H1 (cell line): ENCODE data around the gene FAM174A. TPM values are rescaled to one million over a fixed set of nuclear protein-coding genes. Genes with fewer than 3 reads are reported as not detected.

Experiments used
- CTCF ChIA-PET: fragments of 300-600 bp; sonication (Branson Sonifier 250); formaldehyde crosslinking; loops from one replicate; lab custom pipeline; 2021; ENCODE audit not compliant: partially characterized antibody; lab: Charles Lee
- POLR2A ChIA-PET: fragments of 300-600 bp; sonication (Branson Sonifier 250); formaldehyde crosslinking; loops from one replicate; lab custom pipeline; 2021; ENCODE audit warnings: inconsistent platforms; ENCODE audit not compliant: partially characterized antibody; lab: Charles Lee
- DNase-seq, 2 experiments: peaks; one replicate each; pipeline versions ENCODE4 v3.0.0 to v3.0.0-alpha.2; 2010 to 2022; ENCODE audit warnings: low spot score in 2 of 2, low read depth in 1 of 2, mixed read lengths in 1 of 2
- FAIRE-seq: peaks from 2 replicates; lab custom pipeline; 2011; peaks lifted over from hg19 to GRCh38; lab: Jason Lieb, UNC
- H2AFZ ChIP-seq: 2 replicates; pipeline ENCODE4 v1.8.1; 2012; ENCODE audit warnings: low read length, inconsistent platforms
- H2AK5ac ChIP-seq: 2 replicates; pipeline ENCODE4 v1.6.1; 2013; ENCODE audit warnings: low read depth, low read length
- H2BK120ac ChIP-seq: replicated peaks from 2 replicates; pipeline ENCODE3; 2013; ENCODE audit warnings: low read depth, low read length, inconsistent platforms
- H2BK12ac ChIP-seq: 2 replicates; pipeline ENCODE4 v1.6.1; 2013; ENCODE audit warnings: low read depth, low read length
- H2BK15ac ChIP-seq: 2 replicates; pipeline ENCODE4 v1.6.1; 2013; ENCODE audit warnings: low read length
- H2BK20ac ChIP-seq: 2 replicates; pipeline ENCODE4 v1.6.1; 2013; ENCODE audit warnings: low read length
- H2BK5ac ChIP-seq: 2 replicates; pipeline ENCODE4 v1.6.1; 2013; ENCODE audit warnings: low read depth, low read length
- H3K14ac ChIP-seq: 2 replicates; pipeline ENCODE4 v1.6.1; 2013; ENCODE audit warnings: inconsistent platforms; ENCODE audit not compliant: insufficient read length
- H3K18ac ChIP-seq: 2 replicates; pipeline ENCODE4 v1.6.1; 2013; ENCODE audit warnings: low read length; ENCODE audit errors: extremely low read depth
- H3K23ac ChIP-seq: 2 replicates; pipeline ENCODE4 v1.6.1; 2013; ENCODE audit warnings: inconsistent platforms; ENCODE audit not compliant: insufficient read length
- H3K23me2 ChIP-seq: 2 replicates; pipeline ENCODE4 v1.6.1; 2013; ENCODE audit warnings: low read depth, low read length
- H3K27ac ChIP-seq: 2 replicates; pipeline ENCODE4 v1.6.1; 2011; ENCODE audit warnings: low read depth, low read length, inconsistent platforms
- H3K27me3 ChIP-seq, 4 experiments: replicated peaks in 1 of 4; 1 replicate in 1 of 4; 2 replicates in 3 of 4; pipeline versions ENCODE4 v1.6.1 to v1.8.1; 2011 to 2013; ENCODE audit warnings: low read length in 3 of 4, mild to moderate bottlenecking in 3 of 4, inconsistent platforms in 2 of 4, mixed read lengths in 2 of 4, moderate library complexity in 1 of 4; ENCODE audit not compliant: control insufficient read depth in 3 of 4, insufficient read depth in 3 of 4; ENCODE audit errors: extremely low read depth in 1 of 4
- H3K36me3 ChIP-seq, 4 experiments: 2 replicates each; pipeline versions ENCODE4 v1.6.1 to v1.8.1; 2011 to 2013; ENCODE audit warnings: mild to moderate bottlenecking in 4 of 4, low read length in 3 of 4, moderate library complexity in 2 of 4, control low read depth in 1 of 4, inconsistent platforms in 1 of 4; ENCODE audit not compliant: insufficient read depth in 4 of 4, control insufficient read depth in 2 of 4
- H3K4ac ChIP-seq: replicated peaks from 2 replicates; pipeline ENCODE3; 2013; ENCODE audit warnings: low read length, low read depth, mixed read lengths, inconsistent platforms; ENCODE audit not compliant: insufficient read length
- H3K4me1 ChIP-seq, 4 experiments: replicated peaks in 1 of 4; 1 replicate in 1 of 4; 2 replicates in 3 of 4; pipeline versions ENCODE4 v1.6.1 to v1.8.1; 2011 to 2013; ENCODE audit warnings: low read length in 3 of 4, inconsistent platforms in 2 of 4, mixed read lengths in 1 of 4; ENCODE audit not compliant: insufficient read depth in 4 of 4, control insufficient read depth in 3 of 4
- H3K4me2 ChIP-seq, 2 experiments: 2 replicates each; pipeline versions ENCODE4 v1.6.1 to v1.8.1; 2011 to 2013; ENCODE audit warnings: low read depth in 2 of 2, low read length in 2 of 2, control low read depth in 1 of 2, inconsistent platforms in 1 of 2, mild to moderate bottlenecking in 1 of 2; ENCODE audit not compliant: insufficient read depth in 1 of 2
- H3K4me3 ChIP-seq, 4 experiments: fragments of 200-600, 300-600 bp in 1 of 4; sonication (generic), shearing (Covaris generic), sonication (Bioruptor Twin) in 1 of 4; 2 replicates each; pipeline versions ENCODE4 v1.5.1 to v1.8.1; 2011 to 2016; ENCODE audit warnings: low read length in 4 of 4, low read depth in 3 of 4, control low read depth in 2 of 4, inconsistent platforms in 2 of 4, mild to moderate bottlenecking in 2 of 4, mixed read lengths in 1 of 4, moderate library complexity in 1 of 4; ENCODE audit not compliant: insufficient read depth in 2 of 4; ENCODE audit errors: extremely low read depth in 1 of 4
- H3K56ac ChIP-seq: replicated peaks from 2 replicates; pipeline ENCODE3; 2013; ENCODE audit warnings: low read depth, mild to moderate bottlenecking, mixed read lengths, low read length, inconsistent platforms; ENCODE audit not compliant: insufficient read length
- H3K79me1 ChIP-seq: 2 replicates; pipeline ENCODE4 v1.6.1; 2013; ENCODE audit warnings: low read depth, low read length, control low read depth
- H3K79me2 ChIP-seq, 2 experiments: 2 replicates each; pipeline versions ENCODE4 v1.6.1 to v1.8.1; 2012 to 2013; ENCODE audit warnings: low read length in 2 of 2, mild to moderate bottlenecking in 2 of 2, inconsistent platforms in 1 of 2; ENCODE audit not compliant: insufficient read depth in 2 of 2, control insufficient read depth in 1 of 2
- H3K9ac ChIP-seq, 4 experiments: replicated peaks in 1 of 4; 1 replicate in 1 of 4; 2 replicates in 3 of 4; pipeline versions ENCODE4 v1.6.1 to v1.8.1; 2011 to 2013; ENCODE audit warnings: low read depth in 3 of 4, low read length in 3 of 4, control low read depth in 2 of 4, mild to moderate bottlenecking in 2 of 4, moderate library complexity in 2 of 4, inconsistent platforms in 1 of 4; ENCODE audit errors: extremely low read depth in 1 of 4
- H3K9me3 ChIP-seq, 2 experiments: 2 replicates each; pipeline versions ENCODE4 v1.6.1 to v1.8.1; 2012 to 2013; ENCODE audit warnings: mild to moderate bottlenecking in 2 of 2, moderate library complexity in 2 of 2, control low read depth in 1 of 2, inconsistent platforms in 1 of 2, low read depth in 1 of 2, low read length in 1 of 2, mixed read lengths in 1 of 2; ENCODE audit not compliant: insufficient read depth in 2 of 2
- H4K20me1 ChIP-seq, 2 experiments: replicated peaks in 1 of 2; 2 replicates each; pipeline versions ENCODE3 to v1.8.1; 2011 to 2013; ENCODE audit warnings: inconsistent platforms in 2 of 2, low read length in 2 of 2, mild to moderate bottlenecking in 1 of 2; ENCODE audit not compliant: insufficient read depth in 2 of 2, control insufficient read depth in 1 of 2
- H4K5ac ChIP-seq: 2 replicates; pipeline ENCODE4 v1.6.1; 2013; ENCODE audit warnings: low read length, low read depth, mixed read lengths, inconsistent platforms; ENCODE audit not compliant: insufficient read length
- H4K8ac ChIP-seq: 2 replicates; pipeline ENCODE4 v1.8.0; 2013; ENCODE audit warnings: mild to moderate bottlenecking, moderate library complexity, low read length, inconsistent platforms; ENCODE audit not compliant: insufficient read depth; ENCODE audit errors: extremely low read depth
- H4K91ac ChIP-seq: replicated peaks from 2 replicates; pipeline ENCODE3; 2013; ENCODE audit warnings: low read length, mixed read lengths, inconsistent platforms; ENCODE audit not compliant: insufficient read length
- CEBPB ChIP-seq: IDR thresholded peaks from 2 replicates; pipeline ENCODE4 v1.6.1; 2012; ENCODE audit warnings: low read depth, low read length
- HDAC2 ChIP-seq, 2 experiments: fragments of 300-600 bp in 1 of 2; sonication (generic) in 1 of 2; IDR thresholded peaks; 2 replicates each; pipeline ENCODE4 v1.6.1; 2011 to 2012; ENCODE audit warnings: low read depth in 2 of 2, low read length in 2 of 2, mild to moderate bottlenecking in 2 of 2, moderate library complexity in 2 of 2, borderline replicate concordance in 1 of 2, inconsistent platforms in 1 of 2
- NANOG ChIP-seq: IDR thresholded peaks from 2 replicates; pipeline ENCODE4 v1.6.1; 2011; ENCODE audit warnings: low read length, low read depth, mild to moderate bottlenecking, inconsistent platforms; ENCODE audit not compliant: insufficient read depth, poor library complexity, severe bottlenecking
- POLR2A ChIP-seq, 2 experiments: IDR thresholded peaks; 1 replicate in 1 of 2; 2 replicates in 1 of 2; pipeline ENCODE4 v1.6.1; 2011; ENCODE audit warnings: low read depth in 2 of 2, low read length in 2 of 2, mild to moderate bottlenecking in 2 of 2; ENCODE audit errors: control extremely low read depth in 1 of 2
- RFX5 ChIP-seq: IDR thresholded peaks from 2 replicates; pipeline ENCODE4 v1.6.1; 2011; ENCODE audit warnings: low read depth, low read length, improper control_type of control experiment, borderline replicate concordance
- SIX5 ChIP-seq: IDR thresholded peaks from 2 replicates; pipeline ENCODE4 v1.6.1; 2011; ENCODE audit warnings: mild to moderate bottlenecking, low read depth, low read length
- SP1 ChIP-seq: IDR thresholded peaks from 2 replicates; pipeline ENCODE4 v1.6.1; 2011; ENCODE audit warnings: low read depth, low read length
- WGBS, 2 experiments: shearing (Covaris generic) in 1 of 2; methylation state at CpG; one replicate each; pipeline versions ENCODE4 v1.1.6 to v1.1.7; 2013 to 2015; ENCODE audit warnings: low lambda C conversion rate in 2 of 2, mixed read lengths in 2 of 2, inconsistent platforms in 1 of 2, low coverage in 1 of 2, missing lambda C conversion rate in 1 of 2; ENCODE audit not compliant: insufficient replicate concordance in 2 of 2, insufficient coverage in 1 of 2, insufficient read length in 1 of 2; ENCODE audit errors: extremely low coverage in 1 of 2, missing lambda C conversion rate in 1 of 2; 5-methylcytosine and 5-hydroxymethylcytosine counted together
- polyA plus RNA-seq, 7 experiments: library from polyadenylated mRNA; depleted of rRNA in 3 of 7; stranded (reverse) in 5 of 7; unstranded in 2 of 7; fragments of >200 nt in 5 of 7; fragments of 200-250 nt in 2 of 7; gene quantifications; 1 replicate in 5 of 7; 2 replicates in 1 of 7; 4 replicates in 1 of 7; pipeline versions ENCODE4 v1.2.1 to v1.2.3, GENCODE V29; 2011 to 2013; ENCODE audit warnings: missing spikeins in 2 of 7, mixed read lengths in 2 of 7
- total RNA-seq: library from RNA; stranded (reverse); fragmentation: NEBNext Ultra II Directional; extraction: Animal tissue kit (Norgen Biotek cat#: 25700); gene quantifications from 2 replicates; pipeline ENCODE4 v1.2.1, GENCODE V29; 2021
- TF ChIP-seq, protein P1 (sequence below): IDR thresholded peaks from 2 replicates; pipeline ENCODE4 v1.6.1; 2012; ENCODE audit warnings: inconsistent platforms

Gene FAM174A
- total and polyA plus RNA-seq, 2 of the 8 experiments (the other 6 are each of a cell fraction or from before 2014, with no cell fraction given), result 3.9 to 5.3 TPM

DNA sequence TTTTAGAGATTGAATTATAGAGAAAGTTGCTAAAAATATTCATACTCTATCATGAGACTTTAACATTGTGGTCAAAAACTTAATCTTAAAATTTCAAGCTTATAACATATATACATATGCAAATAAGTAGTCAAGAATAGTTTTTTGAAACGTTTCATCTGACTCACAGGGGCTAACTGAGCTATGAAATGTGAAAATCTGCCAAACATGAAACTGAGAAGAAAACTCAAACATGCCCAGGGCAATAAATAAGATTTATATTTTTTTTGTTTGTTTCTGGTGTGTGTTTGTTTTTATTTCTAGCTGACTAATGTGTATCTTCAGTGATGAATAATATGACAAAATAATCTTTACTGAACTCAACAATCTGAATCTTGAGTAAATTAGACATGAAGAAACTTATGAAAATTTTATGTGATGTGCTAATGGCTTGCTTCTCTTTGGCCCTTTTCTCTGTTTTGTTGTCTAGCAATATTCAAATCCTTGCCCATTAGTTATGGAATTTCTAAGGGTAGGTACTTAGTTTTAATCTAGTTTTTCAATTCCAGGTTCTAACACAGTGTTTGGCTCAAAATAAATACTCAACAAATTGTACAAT lies 99.9 kb downstream of the FAM174A start:
- Histone ChIP-seq H3K4me1 (no peaks in the 10 kb centered on the region), H4K91ac (no peak overlapping the region), H2BK20ac (no peak overlapping the region), H4K20me1 (no peaks in the 10 kb centered on the region), H3K27me3 (no peaks in the 10 kb centered on the region), H3K79me1 (no peaks in the 10 kb centered on the region), H3K4ac (no peak overlapping the region), H3K27ac (no peak overlapping the region), H2BK5ac (no peak overlapping the region), H3K14ac (no peak overlapping the region), H2BK12ac (no peak overlapping the region), H3K4me2 (no peak overlapping the region), H4K8ac (no peak overlapping the region), H3K9me3 (no peaks in the 10 kb centered on the region), H3K79me2 (no peaks in the 10 kb centered on the region), H2BK15ac (no peak overlapping the region), H3K36me3 (no peaks in the 10 kb centered on the region), H3K9ac (no peak overlapping the region), H2AK5ac (no peak overlapping the region)
- FAIRE-seq, result no peak
- CTCF ChIA-PET, result interaction anchor here (0.6 kb wide), 1 partner anchor 9 kb away, joined by 5 read pairs; no protein-coding TSS in a partner anchor
- TF ChIP-seq, protein P1, sequence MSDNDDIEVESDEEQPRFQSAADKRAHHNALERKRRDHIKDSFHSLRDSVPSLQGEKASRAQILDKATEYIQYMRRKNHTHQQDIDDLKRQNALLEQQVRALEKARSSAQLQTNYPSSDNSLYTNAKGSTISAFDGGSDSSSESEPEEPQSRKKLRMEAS, result no peak
- no peak for TF ChIP-seq SIX5
- no peak for TF ChIP-seq POLR2A (IDR thresholded peaks at IDR 0.05; ENCODE audit: control extremely low read depth in 1 of 2, low read depth in 2 of 2, low read length in 2 of 2)
- no peak for TF ChIP-seq NANOG
- no peak for TF ChIP-seq CEBPB
- TF ChIP-seq HDAC2 (IDR thresholded peaks at IDR 0.05; ENCODE audit: borderline replicate concordance in 1 of 2, low read depth in 2 of 2, low read length in 2 of 2), result no peak
- no peak for TF ChIP-seq SP1
- no peak for TF ChIP-seq RFX5
- TF ChIP-seq, all 59 proteins: peak for 0
- Histone ChIP-seq H3K56ac (no peak overlapping the region), H3K18ac (no peak overlapping the region), H2BK120ac (no peak overlapping the region), H4K5ac (no peak overlapping the region), H3K23ac (no peak overlapping the region), H3K23me2 (no peaks in the 10 kb centered on the region), H2AFZ (no peak overlapping the region), H3K4me3 (no peak overlapping the region)
- DNase-seq, result no peak
- POLR2A ChIA-PET, result no interaction called here
- WGBS, 2 experiments, result 84% methylated on average over 1 of the region's 1 CpG; no CpG with 5 or more reads in 1 of the 2 experiments
